Activated CD8-positive, alpha-beta memory T cell treated with anti-CD3 and anti-CD28 coated beads for 4 hours (primary cell): Measurements from ENCODE around the gene PCBP1.
"Not testable (repeated sequence)": the region's sequence is repeated elsewhere in the genome, so short reads cannot be mapped to it uniquely, and the experiment has no call there.

ENCODE experiments used
- DNase-seq, 2 donors: peaks; one replicate each; pipeline ENCODE4 v3.0.0-alpha.2; 2020; ENCODE audit warnings: low read depth in 2 of 2

PCBP1 gene

GRCh38 chr2:70098032-70098431 lies 10.8 kb downstream of the PCBP1 start:
- DNase-seq: no peak

GRCh38 chr2:70099270-70099669 lies 12.0 kb downstream of the PCBP1 start:
- DNase-seq: no peak

- DNase-seq: no peak
These were observed 13.9 kb downstream of the PCBP1 start for GRCh38 chr2:70101174-70101573.

- DNase-seq: not testable (repeated sequence)
These were observed 14.4 kb downstream of the PCBP1 start for GRCh38 chr2:70101686-70102085.

GRCh38 chr2:70102323-70102905 lies 15.1 kb downstream of the PCBP1 start:
- not testable (repeated sequence) for DNase-seq

- DNase-seq: no peak
These were observed 16.3 kb downstream of the PCBP1 start for GRCh38 chr2:70103531-70104061.

- no peak for DNase-seq
These were observed 17.2 kb downstream of the PCBP1 start for GRCh38 chr2:70104231-70105111.

GRCh38 chr2:70106138-70106537 lies 18.9 kb downstream of the PCBP1 start:
- DNase-seq: not testable (repeated sequence)

- not testable (repeated sequence) for DNase-seq
These were observed 23.1 kb downstream of the PCBP1 start for GRCh38 chr2:70110397-70110796.

GRCh38 chr2:70111752-70112591 lies 24.7 kb downstream of the PCBP1 start:
- no peak for DNase-seq

GRCh38 chr2:70113359-70114070 lies 26.2 kb downstream of the PCBP1 start:
- DNase-seq: no peak

GRCh38 chr2:70115646-70116442 lies 28.6 kb downstream of the PCBP1 start:
- no peak for DNase-seq

GRCh38 chr2:70116936-70117552 lies 29.8 kb downstream of the PCBP1 start:
- DNase-seq: no peak

- DNase-seq: no peak
These were observed 31.6 kb downstream of the PCBP1 start for GRCh38 chr2:70118798-70119454.

- no peak for DNase-seq
These were observed 34.5 kb downstream of the PCBP1 start for GRCh38 chr2:70121627-70122372.

GRCh38 chr2:70122470-70122869 lies 35.2 kb downstream of the PCBP1 start:
- no peak for DNase-seq

GRCh38 chr2:70123051-70123828 lies 36.0 kb downstream of the PCBP1 start:
- DNase-seq: no peak

- DNase-seq: no peak
These were observed 36.5 kb downstream of the PCBP1 start for GRCh38 chr2:70123829-70124116.
